ENCODE measurements around the gene MEIS2. TPM values are rescaled to one million over a fixed set of nuclear protein-coding genes. Genes with fewer than 3 reads are reported as not detected.

MEIS2 gene
- total RNA-seq, 2 experiments from 2014 or later, result not detected

GRCh38 chr15:36907295-36907694 lies 193.1 kb downstream of the MEIS2 start:
- DNase-seq, result no peak
- no peaks in the 10 kb centered on the region for H3K36me3 Mint-ChIP-seq
- peaks cover 1% of the 10 kb centered on the region for H3K27me3 Mint-ChIP-seq
- no peaks in the 10 kb centered on the region for H3K9me3 Mint-ChIP-seq
- H3K4me3 Mint-ChIP-seq, result no peak overlapping the region
- H3K4me1 Mint-ChIP-seq (ENCODE audit: low read depth), result no peaks in the 10 kb centered on the region
- CTCF ChIA-PET, result no interaction called here
- POLR2A ChIA-PET, result no interaction called here
- intact Hi-C loops (cut with micrococcal nuclease), result no loop called here
- H3K27ac Mint-ChIP-seq, result no peak overlapping the region

GRCh38 chr15:36905908-36906307 lies 194.4 kb downstream of the MEIS2 start:
- POLR2A ChIA-PET, result no interaction called here

GRCh38 chr15:36904715-36905114 lies 195.6 kb downstream of the MEIS2 start:
- no peak overlapping the region for H3K27ac Mint-ChIP-seq
- ChIA-PET CTCF (no interaction called here), POLR2A (no interaction called here)
- no peak overlapping the region for H3K4me3 Mint-ChIP-seq
- no peaks in the 10 kb centered on the region for H3K27me3 Mint-ChIP-seq
- no peaks in the 10 kb centered on the region for H3K4me1 Mint-ChIP-seq (ENCODE audit: low read depth)
- no peaks in the 10 kb centered on the region for H3K9me3 Mint-ChIP-seq
- intact Hi-C loops (cut with micrococcal nuclease), result no loop called here
- no peaks in the 10 kb centered on the region for H3K36me3 Mint-ChIP-seq
- no peak for DNase-seq

More at GRCh38 chr15:36905908-36906307, 194.4 kb downstream of the MEIS2 start:
- CTCF ChIA-PET, result no interaction called here
- Mint-ChIP-seq H3K27ac (no peak overlapping the region), H3K4me3 (no peak overlapping the region), H3K9me3 (no peaks in the 10 kb centered on the region), H3K4me1 (ENCODE audit: low read depth) (no peaks in the 10 kb centered on the region), H3K36me3 (no peaks in the 10 kb centered on the region), H3K27me3 (no peaks in the 10 kb centered on the region)
- intact Hi-C loops (cut with micrococcal nuclease), result no loop called here
- no peak for DNase-seq

- Mint-ChIP-seq H3K36me3 (no peaks in the 10 kb centered on the region), H3K9me3 (no peaks in the 10 kb centered on the region), H3K4me1 (ENCODE audit: low read depth) (no peaks in the 10 kb centered on the region), H3K27ac (no peak overlapping the region), H3K4me3 (no peak overlapping the region), H3K27me3 (no peaks in the 10 kb centered on the region)
- intact Hi-C loops (cut with micrococcal nuclease), result no loop called here
- DNase-seq, result no peak
- CTCF ChIA-PET, result no interaction called here
- POLR2A ChIA-PET, result no interaction called here
These were observed 196.3 kb downstream of the MEIS2 start for GRCh38 chr15:36903922-36904556.

- Mint-ChIP-seq H3K27ac (no peak overlapping the region), H3K4me3 (no peak overlapping the region), H3K4me1 (ENCODE audit: low read depth) (no peaks in the 10 kb centered on the region), H3K27me3 (no peaks in the 10 kb centered on the region), H3K9me3 (no peaks in the 10 kb centered on the region), H3K36me3 (no peaks in the 10 kb centered on the region)
- POLR2A ChIA-PET, result no interaction called here
- CTCF ChIA-PET, result no interaction called here
- DNase-seq, result no peak
- intact Hi-C loops (cut with micrococcal nuclease), result no loop called here
These were observed 197.2 kb downstream of the MEIS2 start for GRCh38 chr15:36903195-36903594.

- DNase-seq, result no peak
- POLR2A ChIA-PET, result no interaction called here
- intact Hi-C loops (cut with micrococcal nuclease), result no loop called here
- H3K4me1 Mint-ChIP-seq (ENCODE audit: low read depth), result no peaks in the 10 kb centered on the region
- H3K36me3 Mint-ChIP-seq, result no peaks in the 10 kb centered on the region
- no peak overlapping the region for H3K4me3 Mint-ChIP-seq
- CTCF ChIA-PET, result no interaction called here
- H3K9me3 Mint-ChIP-seq, result no peaks in the 10 kb centered on the region
- H3K27me3 Mint-ChIP-seq, result peaks cover 3% of the 10 kb centered on the region
- no peak overlapping the region for H3K27ac Mint-ChIP-seq
These were observed 199.3 kb downstream of the MEIS2 start for GRCh38 chr15:36901012-36901411.

- H3K9me3 Mint-ChIP-seq, result no peaks in the 10 kb centered on the region
- no peak overlapping the region for H3K4me3 Mint-ChIP-seq
- H3K4me1 Mint-ChIP-seq (ENCODE audit: low read depth), result no peaks in the 10 kb centered on the region
- H3K27ac Mint-ChIP-seq, result no peak overlapping the region
- peaks cover 3% of the 10 kb centered on the region for H3K27me3 Mint-ChIP-seq
- POLR2A ChIA-PET, result no interaction called here
- no peaks in the 10 kb centered on the region for H3K36me3 Mint-ChIP-seq
- intact Hi-C loops (cut with micrococcal nuclease), result no loop called here
- CTCF ChIA-PET, result interaction anchor here (1.4 kb wide), 1 partner anchor 16 kb away, joined by 3 read pairs; no protein-coding TSS in a partner anchor
- DNase-seq, result no peak
These were observed 200.7 kb downstream of the MEIS2 start for GRCh38 chr15:36899696-36900095.

GRCh38 chr15:36898536-36899126 lies 201.7 kb downstream of the MEIS2 start:
- no peak overlapping the region for H3K4me3 Mint-ChIP-seq
- intact Hi-C loops (cut with micrococcal nuclease), result no loop called here
- DNase-seq, result no peak
- no peaks in the 10 kb centered on the region for H3K9me3 Mint-ChIP-seq
- CTCF ChIA-PET, result interaction anchor here (1.4 kb wide), 1 partner anchor 15 kb away, joined by 3 read pairs; no protein-coding TSS in a partner anchor
- H3K4me1 Mint-ChIP-seq (ENCODE audit: low read depth), result no peaks in the 10 kb centered on the region
- H3K27ac Mint-ChIP-seq, result no peak overlapping the region
- peaks cover 5% of the 10 kb centered on the region for H3K27me3 Mint-ChIP-seq
- POLR2A ChIA-PET, result no interaction called here
- H3K36me3 Mint-ChIP-seq, result no peaks in the 10 kb centered on the region

GRCh38 chr15:36897834-36898233 lies 202.5 kb downstream of the MEIS2 start:
- intact Hi-C loops (cut with micrococcal nuclease), result no loop called here
- CTCF ChIA-PET, result no interaction called here
- no peaks in the 10 kb centered on the region for H3K4me1 Mint-ChIP-seq (ENCODE audit: low read depth)
- no peaks in the 10 kb centered on the region for H3K36me3 Mint-ChIP-seq
- no peaks in the 10 kb centered on the region for H3K9me3 Mint-ChIP-seq
- no peak for DNase-seq
- H3K4me3 Mint-ChIP-seq, result no peak overlapping the region
- no peak overlapping the region for H3K27ac Mint-ChIP-seq
- peaks cover 5% of the 10 kb centered on the region for H3K27me3 Mint-ChIP-seq
- POLR2A ChIA-PET, result no interaction called here

GRCh38 chr15:36896949-36897348 lies 203.4 kb downstream of the MEIS2 start:
- POLR2A ChIA-PET, result no interaction called here
- Mint-ChIP-seq H3K4me3 (no peak overlapping the region), H3K9me3 (no peaks in the 10 kb centered on the region), H3K27ac (no peak overlapping the region), H3K36me3 (no peaks in the 10 kb centered on the region), H3K27me3 (peaks cover 5% of the 10 kb centered on the region), H3K4me1 (ENCODE audit: low read depth) (no peaks in the 10 kb centered on the region)
- intact Hi-C loops (cut with micrococcal nuclease), result no loop called here
- CTCF ChIA-PET, result interaction anchor here (1.4 kb wide), 1 partner anchor 13 kb away, joined by 3 read pairs; no protein-coding TSS in a partner anchor
- DNase-seq, result no peak

- DNase-seq, result no peak
- ChIA-PET CTCF (no interaction called here), POLR2A (no interaction called here)
- no peak overlapping the region for H3K27ac Mint-ChIP-seq
- no peaks in the 10 kb centered on the region for H3K9me3 Mint-ChIP-seq
- no peak overlapping the region for H3K4me3 Mint-ChIP-seq
- intact Hi-C loops (cut with micrococcal nuclease), result no loop called here
- H3K27me3 Mint-ChIP-seq, result peaks cover 21% of the 10 kb centered on the region
- H3K4me1 Mint-ChIP-seq (ENCODE audit: low read depth), result no peaks in the 10 kb centered on the region
- H3K36me3 Mint-ChIP-seq, result no peaks in the 10 kb centered on the region
These were observed 206.3 kb downstream of the MEIS2 start for GRCh38 chr15:36894075-36894474.

- POLR2A ChIA-PET, result no interaction called here
- CTCF ChIA-PET, result interaction anchor here (0.9 kb wide), 1 partner anchor 9 kb away, joined by 3 read pairs; no protein-coding TSS in a partner anchor
- Mint-ChIP-seq H3K27me3 (peaks cover 27% of the 10 kb centered on the region), H3K27ac (no peak overlapping the region), H3K36me3 (no peaks in the 10 kb centered on the region), H3K4me3 (no peak overlapping the region), H3K4me1 (ENCODE audit: low read depth) (no peaks in the 10 kb centered on the region), H3K9me3 (no peaks in the 10 kb centered on the region)
- intact Hi-C loops (cut with micrococcal nuclease), result no loop called here
- no peak for DNase-seq
These were observed 207.1 kb downstream of the MEIS2 start for GRCh38 chr15:36893276-36893675.

Measured in activated CD4-positive, alpha-beta memory T cell treated with anti-CD3 and anti-CD28 coated beads for 36 hours (primary cell).